BE2C (cell line): ENCODE measurements around the gene NLN.
"Not testable (repeated sequence)": the region's sequence is repeated elsewhere in the genome, so short reads cannot be mapped to it uniquely, and the experiment has no call there.

Experiments used
- DNase-seq: peaks from one replicate; pipeline ENCODE4 v3.0.0-alpha.2; 2020
- H3K27me3 ChIP-seq: fragments of 250-450 bp; sonication (Bioruptor Pico); 2 replicates; pipeline ENCODE4 v1.5.1; 2020; ENCODE audit warnings: mild to moderate bottlenecking
- H3K36me3 ChIP-seq: fragments of 250-450 bp; sonication (Bioruptor Pico); 2 replicates; pipeline ENCODE4 v1.5.1; 2020; ENCODE audit warnings: mild to moderate bottlenecking
- H3K4me1 ChIP-seq: fragments of 250-450 bp; sonication (Bioruptor Pico); 2 replicates; pipeline ENCODE4 v1.5.1; 2020
- H3K4me3 ChIP-seq: 2 replicates; pipeline ENCODE4 v1.5.1; 2011; ENCODE audit warnings: low read depth, low read length
- H3K9me3 ChIP-seq: fragments of 250-450 bp; sonication (Bioruptor Pico); 2 replicates; pipeline ENCODE4 v1.5.1; 2020
- TF ChIP-seq, protein P1 (sequence below): IDR thresholded peaks from 2 replicates; pipeline ENCODE4 v1.5.1; 2012; ENCODE audit warnings: mild to moderate bottlenecking, low read depth, low read length

Gene NLN

DNA sequence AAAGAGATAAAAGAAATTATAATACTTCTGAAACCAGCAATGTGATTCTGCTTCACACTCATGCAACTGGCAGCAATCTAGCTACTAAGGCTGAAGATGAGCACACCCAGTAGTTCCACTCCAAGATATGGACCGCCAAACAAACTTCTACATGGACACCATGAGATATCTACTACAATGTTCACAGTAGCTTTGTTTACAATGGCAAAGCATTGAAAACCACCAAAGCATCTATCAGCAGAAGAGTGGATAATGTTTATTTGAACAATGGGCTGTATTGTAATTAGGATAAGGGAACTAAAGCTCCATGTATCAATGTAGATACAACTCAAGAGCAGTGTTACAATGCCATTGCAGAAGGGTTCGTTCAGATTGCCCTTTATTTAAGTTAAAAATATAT lies 113.2 kb downstream of the NLN start:
- H3K27me3 ChIP-seq = no peaks in the 10 kb centered on the region
- DNase-seq = no peak
- TF ChIP-seq, protein P1, sequence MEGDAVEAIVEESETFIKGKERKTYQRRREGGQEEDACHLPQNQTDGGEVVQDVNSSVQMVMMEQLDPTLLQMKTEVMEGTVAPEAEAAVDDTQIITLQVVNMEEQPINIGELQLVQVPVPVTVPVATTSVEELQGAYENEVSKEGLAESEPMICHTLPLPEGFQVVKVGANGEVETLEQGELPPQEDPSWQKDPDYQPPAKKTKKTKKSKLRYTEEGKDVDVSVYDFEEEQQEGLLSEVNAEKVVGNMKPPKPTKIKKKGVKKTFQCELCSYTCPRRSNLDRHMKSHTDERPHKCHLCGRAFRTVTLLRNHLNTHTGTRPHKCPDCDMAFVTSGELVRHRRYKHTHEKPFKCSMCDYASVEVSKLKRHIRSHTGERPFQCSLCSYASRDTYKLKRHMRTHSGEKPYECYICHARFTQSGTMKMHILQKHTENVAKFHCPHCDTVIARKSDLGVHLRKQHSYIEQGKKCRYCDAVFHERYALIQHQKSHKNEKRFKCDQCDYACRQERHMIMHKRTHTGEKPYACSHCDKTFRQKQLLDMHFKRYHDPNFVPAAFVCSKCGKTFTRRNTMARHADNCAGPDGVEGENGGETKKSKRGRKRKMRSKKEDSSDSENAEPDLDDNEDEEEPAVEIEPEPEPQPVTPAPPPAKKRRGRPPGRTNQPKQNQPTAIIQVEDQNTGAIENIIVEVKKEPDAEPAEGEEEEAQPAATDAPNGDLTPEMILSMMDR = no peak
- no peaks in the 10 kb centered on the region for H3K4me1 ChIP-seq
- H3K9me3 ChIP-seq = no peaks in the 10 kb centered on the region
- H3K36me3 ChIP-seq = peaks cover 5% of the 10 kb centered on the region
- H3K4me3 ChIP-seq = no peak overlapping the region

DNA sequence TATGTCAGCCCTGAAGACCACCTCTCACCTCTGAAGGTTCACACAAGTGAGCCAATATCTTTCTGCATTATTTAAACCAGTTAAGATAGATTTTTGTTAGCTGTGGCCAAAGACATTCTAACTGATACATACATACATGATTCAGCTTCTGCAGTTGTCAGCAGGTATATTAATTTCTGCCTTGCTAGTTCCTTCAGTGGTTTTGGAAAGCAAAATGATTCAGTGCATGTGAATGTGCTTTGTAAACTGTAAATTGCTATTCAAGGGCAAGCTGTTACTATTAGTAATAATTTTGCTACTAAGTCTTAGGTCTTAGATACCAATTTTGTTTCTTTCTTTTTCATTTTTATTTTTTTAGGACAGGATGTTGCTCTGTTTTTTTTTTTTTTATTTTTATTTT lies 115.1 kb downstream of the NLN start:
- Histone ChIP-seq H3K9me3 (no peaks in the 10 kb centered on the region), H3K4me3 (no peak overlapping the region), H3K36me3 (peaks cover 5% of the 10 kb centered on the region), H3K27me3 (no peaks in the 10 kb centered on the region), H3K4me1 (no peaks in the 10 kb centered on the region)
- DNase-seq = no peak
- TF ChIP-seq, protein P1 = no peak

DNA sequence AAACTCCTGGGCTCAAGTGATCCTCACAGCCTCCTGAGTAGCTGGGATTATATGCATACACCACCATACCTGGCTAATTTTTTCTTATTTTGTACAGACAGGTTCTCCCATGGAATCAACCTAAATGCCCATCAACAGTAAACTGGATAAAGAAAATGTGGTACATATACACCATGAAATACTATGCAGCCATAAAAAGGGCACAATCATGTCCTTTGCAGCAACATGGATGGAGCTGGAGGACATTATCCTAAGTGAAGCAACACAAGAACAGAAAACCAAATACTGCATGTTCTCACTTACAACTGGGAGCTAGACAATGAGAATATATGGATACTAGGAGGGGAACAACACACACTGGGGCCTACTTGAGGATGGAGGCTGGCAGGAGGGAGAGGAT lies 117.2 kb downstream of the NLN start:
- not testable (repeated sequence) for DNase-seq, H3K9me3 ChIP-seq, H3K27me3 ChIP-seq, H3K4me3 ChIP-seq, H3K4me1 ChIP-seq, H3K36me3 ChIP-seq

DNA sequence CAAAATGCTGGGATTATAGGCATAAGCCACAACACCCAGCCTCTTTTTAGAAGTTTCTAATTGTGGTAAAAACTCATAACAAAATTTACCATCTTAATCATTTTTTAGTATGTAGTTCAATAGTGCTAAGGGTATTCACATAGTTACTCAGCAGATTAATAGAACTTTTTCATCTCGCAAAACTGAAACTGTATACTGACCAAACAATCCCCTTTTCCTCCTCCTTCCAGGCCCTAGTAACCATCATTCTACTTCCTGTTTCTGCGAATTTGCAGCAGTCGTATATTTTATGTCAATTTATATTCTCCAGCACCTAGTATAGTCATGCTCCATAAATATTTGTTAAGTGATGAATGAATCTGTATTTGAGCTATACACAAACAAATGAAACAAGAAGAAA lies 118.1 kb downstream of the NLN start:
- H3K4me1 ChIP-seq = no peaks in the 10 kb centered on the region
- no peaks in the 10 kb centered on the region for H3K27me3 ChIP-seq
- H3K4me3 ChIP-seq = no peak overlapping the region
- TF ChIP-seq, protein P1 = no peak
- no peak for DNase-seq
- H3K9me3 ChIP-seq = no peaks in the 10 kb centered on the region
- peaks cover 5% of the 10 kb centered on the region for H3K36me3 ChIP-seq

DNA sequence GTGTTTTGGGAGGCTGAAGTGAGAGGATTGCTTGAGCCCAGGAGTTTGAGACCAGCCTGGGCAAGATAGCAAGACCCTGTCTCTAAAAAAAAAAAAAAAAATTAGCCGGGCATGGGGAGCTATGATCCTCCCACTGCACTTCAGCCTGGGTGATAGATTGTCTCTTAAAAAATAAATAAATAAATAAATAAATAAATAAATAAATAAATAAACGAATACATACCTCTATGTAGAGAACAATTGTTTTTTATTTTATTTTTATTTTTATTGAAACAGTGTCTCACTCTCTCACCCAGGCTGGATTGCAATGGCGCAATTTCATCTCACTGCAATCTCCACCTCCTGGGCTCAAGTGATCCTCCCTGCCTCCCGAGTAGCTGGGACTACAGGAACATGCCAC lies 122.8 kb downstream of the NLN start:
- H3K4me3 ChIP-seq, H3K4me1 ChIP-seq, DNase-seq, H3K27me3 ChIP-seq, H3K36me3 ChIP-seq, H3K9me3 ChIP-seq: not testable (repeated sequence)

DNA sequence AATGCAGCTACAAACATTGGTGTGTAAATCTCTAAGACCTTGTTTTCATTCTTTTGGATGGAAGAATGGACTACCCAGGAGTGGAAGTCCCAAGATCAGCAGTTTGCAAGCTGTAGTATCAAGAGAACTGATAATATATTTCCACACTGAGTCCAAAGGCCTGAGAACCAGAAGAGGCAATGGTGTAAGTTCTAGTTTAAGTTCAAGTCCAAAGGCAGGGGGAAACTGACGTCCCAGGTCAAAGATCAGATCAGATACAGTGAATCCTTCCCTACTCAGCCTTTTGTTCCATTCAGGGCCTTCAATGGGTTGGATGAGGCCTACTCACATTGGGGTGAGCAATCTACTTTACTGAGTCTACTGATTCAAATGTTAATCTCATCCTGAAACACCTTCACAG lies 124.1 kb downstream of the NLN start:
- H3K9me3 ChIP-seq = no peaks in the 10 kb centered on the region
- H3K27me3 ChIP-seq = no peaks in the 10 kb centered on the region
- H3K4me1 ChIP-seq = no peaks in the 10 kb centered on the region
- DNase-seq = no peak
- TF ChIP-seq, protein P1 = no peak
- H3K36me3 ChIP-seq = no peaks in the 10 kb centered on the region
- no peak overlapping the region for H3K4me3 ChIP-seq

DNA sequence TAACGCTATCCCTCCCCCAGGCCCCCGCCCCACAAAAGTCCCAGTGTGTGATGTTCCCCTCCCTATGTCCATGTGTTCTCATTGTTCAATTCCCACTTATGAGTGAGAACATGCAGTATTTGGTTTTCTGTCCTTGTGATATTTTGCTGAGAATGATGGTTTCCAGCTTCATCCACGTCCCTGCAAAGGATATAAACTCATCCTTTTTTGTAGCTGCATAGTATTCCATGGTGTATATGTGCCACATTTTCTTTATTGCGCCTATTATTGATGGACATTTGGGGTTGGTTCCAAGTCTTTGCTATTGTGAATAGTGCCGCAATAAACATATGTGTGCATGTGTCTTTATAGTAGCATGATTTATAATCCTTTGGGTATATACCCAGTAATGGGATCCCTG lies 125.0 kb downstream of the NLN start:
- not testable (repeated sequence) for H3K27me3 ChIP-seq, H3K9me3 ChIP-seq, H3K4me3 ChIP-seq, H3K36me3 ChIP-seq, DNase-seq, H3K4me1 ChIP-seq

DNA sequence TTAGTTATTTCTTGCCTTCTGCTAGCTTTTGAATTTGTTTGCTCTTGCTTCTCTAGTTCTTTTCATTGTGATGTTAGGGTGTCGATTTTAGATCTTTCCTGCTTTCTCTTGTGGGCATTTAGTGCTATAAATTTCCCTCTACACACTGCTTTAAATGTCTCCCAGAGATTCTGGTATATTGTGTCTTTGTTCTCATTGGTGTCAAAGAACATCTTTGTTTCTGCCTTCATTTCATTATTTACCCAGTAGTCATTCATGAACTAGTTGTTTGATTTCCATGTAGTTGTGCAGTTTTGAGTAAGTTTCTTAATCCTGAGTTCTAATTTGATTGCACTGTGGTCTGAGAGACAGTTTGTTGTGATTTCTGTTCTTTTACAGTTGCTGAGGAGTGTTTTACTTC lies 127.9 kb downstream of the NLN start:
- not testable (repeated sequence) for H3K4me3 ChIP-seq, H3K4me1 ChIP-seq, H3K9me3 ChIP-seq, DNase-seq, H3K36me3 ChIP-seq, H3K27me3 ChIP-seq
